Heart left ventricle (tissue), 13 donors: ENCODE data around the gene SLC38A7.

Source experiments
- POLR2A ChIP-seq, 2 donors: fragments of 450-650 bp; IDR thresholded peaks; one replicate each; pipeline ENCODE4 v1.6.1; 2017; ENCODE audit warnings: antibody characterized with exemption in 2 of 2, mild to moderate bottlenecking in 2 of 2, moderate library complexity in 2 of 2
- TF ChIP-seq, protein P1 (sequence below), 12 donors: fragments of 200-600 bp; sonication (generic) in 4 of 12; IDR thresholded peaks; one replicate each; pipeline versions ENCODE4 v1.5.0 to v1.8.0; 2018 to 2022; ENCODE audit warnings: antibody characterized with exemption in 12 of 12, mild to moderate bottlenecking in 5 of 12
- donor health status: ischemic (EF 13 %, LVEDD 7.1; RV severe dilation, severe dysfunction).
- donor health status: DM: no; HTN: yes; CAD: no.
- donor health status: DM: no; HTN: no; CAD: no.
- donor health status: ischemic (EF 25% LVEDD 6.9; RV normal size, moderate dysfunction).
- donor health status: ischemic (EF 25% LVEDD 5.7; RV mildly dilated, moderate dysfunction).
- donor health status: ischemic (EF 35%, LVEDD 5.7; RV mildly dilated, moderate dysfunction).
- donor health status: nonischemic (EF 11% LVEDD 7.7; RV severe dilation, severe dysfunction).
- donor health status: DM: yes; HTN: yes; CAD: no.
- donor health status: PGD.
- donor health status: ischemic (EF 29% LVEDD 5.4; RV normal size, mild dysfunction).
- donor health status: nonischemic (EF 23%, LVEDD 6.1; RV moderate dilation, normal function).

DNA sequence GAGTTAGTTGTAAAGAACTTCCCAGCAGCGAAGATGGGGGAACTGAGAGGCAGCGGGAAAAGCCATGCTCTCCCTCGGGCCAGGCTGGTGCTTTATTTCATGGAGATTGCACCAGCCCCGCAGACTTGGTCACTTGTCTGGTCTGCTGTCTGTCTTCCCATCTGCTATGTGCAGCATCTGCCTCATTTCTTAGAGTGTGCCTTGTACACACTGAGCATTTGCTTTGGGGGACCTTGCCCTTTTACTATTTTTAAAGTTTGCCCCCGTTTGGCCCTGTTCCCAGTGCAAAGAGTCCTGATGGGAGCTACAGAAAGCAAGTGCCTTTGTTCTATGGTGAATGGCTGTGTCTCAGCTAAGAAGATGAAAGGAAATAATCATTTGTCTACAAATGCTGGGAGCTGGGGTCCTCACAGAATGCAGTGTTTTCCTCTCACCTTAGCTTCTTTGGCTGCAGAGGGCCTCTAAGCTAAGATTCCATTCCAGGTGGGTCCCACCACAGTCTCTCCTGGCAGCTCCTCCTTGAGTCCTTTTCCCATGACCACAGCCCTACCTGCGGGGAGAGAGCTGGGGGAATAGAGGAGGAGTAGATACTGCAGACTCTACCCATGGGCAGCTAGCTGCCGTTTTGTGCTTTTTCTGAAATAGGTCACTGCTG lies 29.9 kb downstream of the SLC38A7 start:
- TF ChIP-seq, protein P1, sequence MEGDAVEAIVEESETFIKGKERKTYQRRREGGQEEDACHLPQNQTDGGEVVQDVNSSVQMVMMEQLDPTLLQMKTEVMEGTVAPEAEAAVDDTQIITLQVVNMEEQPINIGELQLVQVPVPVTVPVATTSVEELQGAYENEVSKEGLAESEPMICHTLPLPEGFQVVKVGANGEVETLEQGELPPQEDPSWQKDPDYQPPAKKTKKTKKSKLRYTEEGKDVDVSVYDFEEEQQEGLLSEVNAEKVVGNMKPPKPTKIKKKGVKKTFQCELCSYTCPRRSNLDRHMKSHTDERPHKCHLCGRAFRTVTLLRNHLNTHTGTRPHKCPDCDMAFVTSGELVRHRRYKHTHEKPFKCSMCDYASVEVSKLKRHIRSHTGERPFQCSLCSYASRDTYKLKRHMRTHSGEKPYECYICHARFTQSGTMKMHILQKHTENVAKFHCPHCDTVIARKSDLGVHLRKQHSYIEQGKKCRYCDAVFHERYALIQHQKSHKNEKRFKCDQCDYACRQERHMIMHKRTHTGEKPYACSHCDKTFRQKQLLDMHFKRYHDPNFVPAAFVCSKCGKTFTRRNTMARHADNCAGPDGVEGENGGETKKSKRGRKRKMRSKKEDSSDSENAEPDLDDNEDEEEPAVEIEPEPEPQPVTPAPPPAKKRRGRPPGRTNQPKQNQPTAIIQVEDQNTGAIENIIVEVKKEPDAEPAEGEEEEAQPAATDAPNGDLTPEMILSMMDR (IDR thresholded peaks at IDR 0.05) = no peak
- TF ChIP-seq POLR2A (IDR thresholded peaks at IDR 0.05) = no peak
